Mesenchymal stem cell (in vitro differentiated cells and primary cell): Measurements from ENCODE around the gene TPM2.
A peak's percentile ranks its signal among the peaks of the same experiment; 100 is the strongest.

ENCODE experiments used
- DNase-seq: peaks from one replicate; pipeline ENCODE4 v3.0.0-alpha.2; 2013
- H2AFZ ChIP-seq: one replicate; pipeline ENCODE4 v1.6.1; 2013; ENCODE audit warnings: low read depth, mild to moderate bottlenecking, control low read depth, inconsistent platforms, low read length, moderate library complexity
- H2AK5ac ChIP-seq: 2 replicates; pipeline ENCODE4 v1.6.1; 2013; ENCODE audit warnings: low read length, moderate library complexity, mild to moderate bottlenecking, inconsistent platforms; ENCODE audit not compliant: severe bottlenecking
- H2BK120ac ChIP-seq: one replicate; pipeline ENCODE4 v1.6.1; 2013; ENCODE audit warnings: low read depth, mild to moderate bottlenecking, inconsistent platforms, low read length, moderate library complexity
- H2BK12ac ChIP-seq, 2 experiments: one replicate each; pipeline ENCODE4 v1.6.1; 2013; ENCODE audit warnings: inconsistent platforms in 2 of 2, low read length in 2 of 2, mild to moderate bottlenecking in 2 of 2, moderate library complexity in 2 of 2, control low read depth in 1 of 2
- H2BK15ac ChIP-seq: one replicate; pipeline ENCODE4 v1.6.1; 2013; ENCODE audit warnings: mild to moderate bottlenecking, low read depth, inconsistent platforms; ENCODE audit not compliant: poor library complexity, severe bottlenecking
- H2BK5ac ChIP-seq: 2 replicates; pipeline ENCODE4 v1.6.1; 2013; ENCODE audit warnings: low read depth, mild to moderate bottlenecking, low read length, control low read depth, inconsistent platforms; ENCODE audit not compliant: poor library complexity, severe bottlenecking
- H3K14ac ChIP-seq, 2 experiments: one replicate each; pipeline ENCODE4 v1.6.1; 2013; ENCODE audit warnings: inconsistent platforms in 2 of 2, low read length in 2 of 2, control low read depth in 1 of 2, mild to moderate bottlenecking in 1 of 2, moderate library complexity in 1 of 2
- H3K18ac ChIP-seq, 2 experiments: one replicate each; pipeline ENCODE4 v1.6.1; 2013; ENCODE audit warnings: inconsistent platforms in 2 of 2, low read length in 2 of 2, control low read depth in 1 of 2, low read depth in 1 of 2, mild to moderate bottlenecking in 1 of 2
- H3K23ac ChIP-seq, 2 experiments: one replicate each; pipeline ENCODE4 v1.6.1; 2013; ENCODE audit warnings: inconsistent platforms in 2 of 2, low read length in 2 of 2, mild to moderate bottlenecking in 2 of 2, moderate library complexity in 2 of 2, control low read depth in 1 of 2
- H3K27ac ChIP-seq: 2 replicates; pipeline ENCODE4 v1.5.1; 2013; ENCODE audit warnings: mild to moderate bottlenecking, moderate library complexity, low read length, control low read depth, inconsistent platforms; ENCODE audit not compliant: poor library complexity, severe bottlenecking
- H3K27me3 ChIP-seq, 2 experiments: 2 replicates each; pipeline versions ENCODE4 v1.6.1 to v1.7.0; 2013; ENCODE audit warnings: low read length in 2 of 2, mild to moderate bottlenecking in 2 of 2, moderate library complexity in 2 of 2, control low read depth in 1 of 2, inconsistent platforms in 1 of 2; ENCODE audit not compliant: control insufficient read depth in 1 of 2, insufficient read depth in 1 of 2
- H3K36me3 ChIP-seq, 2 experiments: 2 replicates each; pipeline versions ENCODE4 v1.6.1 to v1.7.0; 2013; ENCODE audit warnings: low read length in 2 of 2, control low read depth in 1 of 2, inconsistent platforms in 1 of 2, low read depth in 1 of 2, mild to moderate bottlenecking in 1 of 2; ENCODE audit not compliant: insufficient read depth in 2 of 2, control insufficient read depth in 1 of 2
- H3K4ac ChIP-seq, 2 experiments: one replicate each; pipeline ENCODE4 v1.6.1; 2013; ENCODE audit warnings: inconsistent platforms in 2 of 2, low read length in 2 of 2, mild to moderate bottlenecking in 2 of 2, moderate library complexity in 2 of 2, control low read depth in 1 of 2, low read depth in 1 of 2
- H3K4me1 ChIP-seq: 2 replicates; pipeline ENCODE4 v1.6.1; 2013; ENCODE audit warnings: low read depth, low read length, control low read depth; ENCODE audit not compliant: control insufficient read depth, insufficient read depth
- H3K4me2 ChIP-seq: 2 replicates; pipeline ENCODE4 v1.6.1; 2013; ENCODE audit warnings: low read length, mild to moderate bottlenecking, inconsistent platforms; ENCODE audit not compliant: poor library complexity, severe bottlenecking
- H3K4me3 ChIP-seq, 2 experiments: 2 replicates each; pipeline versions ENCODE4 v1.5.1 to v1.7.0; 2013; ENCODE audit warnings: low read length in 2 of 2, mild to moderate bottlenecking in 2 of 2, control low read depth in 1 of 2, low read depth in 1 of 2; ENCODE audit not compliant: insufficient read depth in 1 of 2
- H3K79me1 ChIP-seq: replicated peaks from 2 replicates; pipeline ENCODE4 v1.6.1; 2013; ENCODE audit warnings: mild to moderate bottlenecking, control low read depth, low read length, inconsistent platforms; ENCODE audit not compliant: poor library complexity, severe bottlenecking
- H3K9ac ChIP-seq: 2 replicates; pipeline ENCODE4 v1.7.0; 2013; ENCODE audit warnings: mild to moderate bottlenecking, low read length, moderate library complexity
- H3K9me3 ChIP-seq: 2 replicates; pipeline ENCODE4 v1.7.0; 2013; ENCODE audit warnings: mild to moderate bottlenecking, low read length; ENCODE audit not compliant: control insufficient read depth
- H4K8ac ChIP-seq: one replicate; pipeline ENCODE4 v1.6.1; 2013; ENCODE audit warnings: inconsistent platforms, mild to moderate bottlenecking, low read length, moderate library complexity
- H4K91ac ChIP-seq: one replicate; pipeline ENCODE4 v1.6.1; 2013; ENCODE audit warnings: mild to moderate bottlenecking, low read length, inconsistent platforms
- WGBS: methylation state at CpG from one replicate; pipeline ENCODE4 v1.1.7; 2013; ENCODE audit warnings: mixed read lengths; 5-methylcytosine and 5-hydroxymethylcytosine counted together

Gene TPM2

GRCh38 chr9:35656831-35657545 is 32.7 kb downstream of the TPM2 start:
- Histone ChIP-seq H2BK15ac (no peak overlapping the region), H3K4me1 (peaks cover 10% of the 10 kb centered on the region), H4K91ac (no peak overlapping the region), H3K27ac (peak overlapping the region; percentile 59), H3K27me3 (no peaks in the 10 kb centered on the region), H3K4me3 (peak overlapping the region; percentile 31 to 65), H3K36me3 (peaks cover 13 to 25% of the 10 kb centered on the region in 2 experiments), H3K14ac (no peak overlapping the region), H3K18ac (peak overlapping the region in 1 of 2 experiments; percentile 54), H3K4me2 (peak overlapping the region; percentile 62), H2AFZ (peak overlapping the region; percentile 76), H2BK5ac (no peak overlapping the region), H2BK12ac (peak overlapping the region in 1 of 2 experiments; percentile 56), H4K8ac (peak overlapping the region; percentile 62), H3K9me3 (no peaks in the 10 kb centered on the region), H3K9ac (peak overlapping the region; percentile 98), H3K23ac (no peak overlapping the region), H3K79me1 (peaks cover 11% of the 10 kb centered on the region), H2BK120ac (no peak overlapping the region), H3K4ac (no peak overlapping the region), H2AK5ac (no peak overlapping the region)
- no peak for DNase-seq
- WGBS, result 45% methylated on average over 22 of the region's 25 CpGs

DNA sequence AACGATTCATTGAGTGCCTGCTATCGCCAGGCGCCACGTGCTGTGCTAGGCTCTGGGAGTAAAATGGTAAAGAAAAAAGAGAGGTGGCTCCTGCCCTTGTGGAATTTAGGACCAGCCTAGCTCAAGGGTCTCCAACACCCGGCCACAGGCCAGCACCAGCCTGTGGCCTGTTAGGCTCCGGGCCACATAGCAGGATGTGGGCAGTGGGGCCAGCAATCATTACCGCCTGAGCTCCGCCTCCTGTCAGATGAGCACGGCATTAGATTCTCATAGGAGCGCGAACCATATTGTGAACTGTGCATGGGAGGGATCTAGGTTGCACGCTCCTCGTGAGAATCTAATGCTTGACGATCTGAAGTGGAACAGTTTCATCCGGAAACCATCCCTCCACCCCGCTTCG is 33.4 kb downstream of the TPM2 start:
- Histone ChIP-seq H3K4ac (no peak overlapping the region), H2BK5ac (no peak overlapping the region), H2BK120ac (no peak overlapping the region), H3K4me3 (no peak overlapping the region), H2BK15ac (no peak overlapping the region), H4K91ac (no peak overlapping the region), H3K36me3 (peaks cover 12 to 19% of the 10 kb centered on the region in 2 experiments), H2AK5ac (no peak overlapping the region), H3K14ac (no peak overlapping the region), H2AFZ (no peak overlapping the region), H3K4me1 (peaks cover 11% of the 10 kb centered on the region), H3K9ac (no peak overlapping the region), H3K18ac (no peak overlapping the region), H3K79me1 (peaks cover 11% of the 10 kb centered on the region), H3K23ac (no peak overlapping the region), H3K27ac (no peak overlapping the region), H3K9me3 (no peaks in the 10 kb centered on the region), H4K8ac (no peak overlapping the region), H3K27me3 (no peaks in the 10 kb centered on the region), H2BK12ac (no peak overlapping the region), H3K4me2 (no peak overlapping the region)
- DNase-seq, result no peak
- 90% methylated on average over 17 of the region's 17 CpGs for WGBS

GRCh38 chr9:35653611-35654010 is 36.1 kb downstream of the TPM2 start:
- Histone ChIP-seq H2BK5ac (no peak overlapping the region), H3K36me3 (no peaks in the 10 kb centered on the region), H3K4me2 (no peak overlapping the region), H3K14ac (no peak overlapping the region), H3K27me3 (no peaks in the 10 kb centered on the region), H3K79me1 (no peaks in the 10 kb centered on the region), H3K9ac (no peak overlapping the region), H3K23ac (no peak overlapping the region), H3K4me1 (peaks cover 9% of the 10 kb centered on the region), H4K8ac (no peak overlapping the region), H3K27ac (no peak overlapping the region), H2BK12ac (no peak overlapping the region), H2BK15ac (no peak overlapping the region), H3K4ac (no peak overlapping the region), H3K18ac (no peak overlapping the region), H3K4me3 (no peak overlapping the region), H2AK5ac (no peak overlapping the region), H3K9me3 (no peaks in the 10 kb centered on the region), H4K91ac (no peak overlapping the region), H2BK120ac (no peak overlapping the region), H2AFZ (no peak overlapping the region)
- WGBS, result 98% methylated on average over 2 of the region's 2 CpGs
- DNase-seq, result no peak

DNA sequence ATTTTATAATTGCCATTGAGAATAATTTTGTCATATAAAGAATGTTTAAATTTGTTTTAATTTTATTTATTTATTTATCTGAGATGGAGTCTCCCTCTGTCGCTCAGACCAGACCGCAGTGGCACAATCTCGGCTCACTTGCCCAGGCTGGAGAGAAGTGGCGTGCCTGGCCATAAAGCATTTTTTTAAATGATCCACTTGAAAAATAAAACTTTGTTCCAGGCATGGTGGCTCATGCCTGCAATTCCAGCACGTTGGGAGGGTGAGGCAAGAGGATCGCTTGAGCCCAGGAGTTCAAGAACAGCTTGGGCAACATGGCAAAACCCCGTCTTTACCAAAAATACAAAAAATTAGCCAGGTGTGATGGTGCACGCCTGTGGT is 36.9 kb downstream of the TPM2 start:
- H2BK15ac ChIP-seq, result no peak overlapping the region
- 92% methylated on average over 8 of the region's 8 CpGs for WGBS
- H3K9me3 ChIP-seq, result no peaks in the 10 kb centered on the region
- no peak overlapping the region for H3K14ac ChIP-seq
- H3K79me1 ChIP-seq, result no peaks in the 10 kb centered on the region
- no peak overlapping the region for H4K91ac ChIP-seq
- H2BK5ac ChIP-seq, result no peak overlapping the region
- H3K4me1 ChIP-seq, result peaks cover 9% of the 10 kb centered on the region
- no peak overlapping the region for H4K8ac ChIP-seq
- no peak overlapping the region for H3K27ac ChIP-seq
- no peak overlapping the region for H2BK12ac ChIP-seq
- no peaks in the 10 kb centered on the region for H3K27me3 ChIP-seq
- H3K36me3 ChIP-seq, result no peaks in the 10 kb centered on the region
- no peak overlapping the region for H3K23ac ChIP-seq
- no peak overlapping the region for H2BK120ac ChIP-seq
- H2AFZ ChIP-seq, result no peak overlapping the region
- H3K9ac ChIP-seq, result peak overlapping the region; percentile 50
- H3K4me3 ChIP-seq, result no peak overlapping the region
- H3K4ac ChIP-seq, result no peak overlapping the region
- H3K18ac ChIP-seq, result no peak overlapping the region
- DNase-seq, result no peak
- H3K4me2 ChIP-seq, result no peak overlapping the region
- H2AK5ac ChIP-seq, result no peak overlapping the region
